Effector memory CD8-positive, alpha-beta T cell (primary cell): ENCODE results near the gene ZNF180.
"Not testable (repeated sequence)": the region's sequence is repeated elsewhere in the genome, so short reads cannot be mapped to it uniquely, and the experiment has no call there.

ENCODE experiments used
- ATAC-seq: fragments of 150-1000 bp; cut with Tn5 transposase; replicated peaks from 2 replicates; pipeline ENCODE4 v1.10.0; 2021; ENCODE audit warnings: mild to moderate bottlenecking, moderate library complexity
- DNase-seq, 3 experiments: peaks; one replicate each; pipeline ENCODE4 v3.0.0; 2021
- H3K27ac Mint-ChIP-seq, 2 donors: one replicate each; pipeline ENCODE4 v1.8.0; 2022; ENCODE audit warnings: mild to moderate bottlenecking in 2 of 2, mixed read lengths in 2 of 2, moderate library complexity in 2 of 2
- H3K27me3 Mint-ChIP-seq, 2 donors: one replicate each; pipeline ENCODE4 v1.8.0; 2022; ENCODE audit warnings: mixed read lengths in 2 of 2
- H3K36me3 Mint-ChIP-seq: one replicate; pipeline ENCODE4 v1.8.0; 2022; ENCODE audit warnings: mild to moderate bottlenecking, moderate library complexity, mixed read lengths; ENCODE audit not compliant: insufficient read depth
- H3K4me1 Mint-ChIP-seq, 2 donors: one replicate each; pipeline ENCODE4 v1.8.0; 2022; ENCODE audit warnings: low read depth in 2 of 2, mixed read lengths in 2 of 2
- H3K4me3 Mint-ChIP-seq, 2 donors: one replicate each; pipeline ENCODE4 v1.8.0; 2022; ENCODE audit warnings: mild to moderate bottlenecking in 2 of 2, mixed read lengths in 2 of 2, moderate library complexity in 2 of 2
- H3K9me3 Mint-ChIP-seq, 2 donors: one replicate each; pipeline ENCODE4 v1.8.0; 2022; ENCODE audit warnings: mixed read lengths in 2 of 2

Gene ZNF180

DNA sequence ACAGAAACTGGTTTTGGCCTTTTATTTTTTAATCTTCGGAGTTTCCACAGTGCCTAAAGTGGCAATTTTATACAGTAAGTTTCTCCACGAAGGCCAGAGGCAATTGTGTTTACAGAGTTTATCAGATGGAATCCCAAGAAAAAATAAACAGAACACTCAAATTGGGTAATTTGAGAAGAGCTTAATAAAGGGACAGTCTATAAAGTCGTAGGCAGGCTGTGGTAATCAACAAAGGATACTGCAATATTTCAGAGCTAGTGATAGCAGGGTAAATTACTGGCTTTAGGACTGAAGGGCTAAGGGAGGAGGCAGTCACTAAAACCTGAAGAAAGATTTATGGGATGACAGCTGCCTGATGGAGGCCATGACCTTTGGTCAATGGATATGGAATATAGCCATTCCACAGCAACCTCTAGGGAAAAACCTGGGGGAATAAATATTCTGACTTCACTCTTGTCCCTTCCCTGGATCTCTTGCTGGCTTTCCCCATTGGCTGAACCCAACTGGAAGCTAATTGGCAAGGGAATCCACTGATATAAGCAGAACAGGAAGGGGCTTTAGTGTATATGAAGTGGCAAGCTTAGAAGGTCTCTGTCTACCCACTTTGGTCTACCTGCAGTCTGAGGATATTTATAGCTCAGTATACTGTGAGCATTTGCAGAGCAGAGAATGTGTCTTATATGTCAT, 37.6 kb downstream of the ZNF180 start:
- H3K27me3 Mint-ChIP-seq, ATAC-seq, H3K4me1 Mint-ChIP-seq, H3K27ac Mint-ChIP-seq, H3K4me3 Mint-ChIP-seq, H3K36me3 Mint-ChIP-seq, DNase-seq: not testable (repeated sequence)
- peaks cover 24 to 30% of the 10 kb centered on the region in 2 donors for H3K9me3 Mint-ChIP-seq

DNA sequence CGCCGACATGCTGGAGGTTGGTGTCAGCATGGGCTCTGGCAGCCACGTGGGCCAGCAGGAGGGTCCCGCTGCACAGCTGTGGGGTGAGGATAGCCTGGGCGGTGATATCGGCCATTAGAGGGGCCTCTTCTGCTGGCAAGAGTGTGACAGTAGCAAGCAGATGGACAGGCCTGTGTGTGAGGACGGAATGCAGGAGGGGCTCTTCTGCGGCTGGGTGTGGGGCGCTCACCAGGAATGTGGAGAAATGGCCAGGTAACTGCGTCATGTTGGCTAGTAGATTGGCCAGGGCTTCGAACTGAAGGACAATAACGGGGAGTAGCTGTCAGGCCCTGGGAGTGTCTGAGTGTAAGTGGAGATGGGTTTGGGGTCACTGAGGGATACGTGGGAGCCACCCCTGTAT, 44.3 kb downstream of the ZNF180 start:
- not testable (repeated sequence) for ATAC-seq, H3K4me1 Mint-ChIP-seq, DNase-seq, H3K36me3 Mint-ChIP-seq, H3K27ac Mint-ChIP-seq, H3K4me3 Mint-ChIP-seq
- peaks cover 30 to 34% of the 10 kb centered on the region in 2 donors for H3K9me3 Mint-ChIP-seq
- peaks cover 8 to 21% of the 10 kb centered on the region in 2 donors for H3K27me3 Mint-ChIP-seq

DNA sequence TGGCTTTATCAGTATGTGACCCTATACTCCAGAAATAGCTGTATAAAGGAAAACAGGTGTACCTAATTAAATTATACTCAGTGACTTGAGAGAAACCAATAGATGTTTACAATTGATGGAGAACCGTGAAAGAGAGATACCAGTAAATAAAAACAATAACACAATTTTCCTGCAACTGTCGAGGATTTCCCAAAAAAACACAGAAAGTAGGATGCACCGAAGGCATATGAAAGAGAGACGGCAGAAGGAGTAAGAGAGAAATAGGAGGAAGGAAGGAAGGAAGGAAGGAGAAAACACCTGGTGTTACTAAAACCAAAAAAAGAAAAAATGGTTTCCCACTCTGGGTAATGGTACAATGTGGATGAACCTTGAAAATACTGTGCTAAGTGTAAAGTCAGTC, 45.2 kb downstream of the ZNF180 start:
- Mint-ChIP-seq H3K27me3 (peaks cover 8 to 21% of the 10 kb centered on the region in 2 donors), H3K4me3 (no peak overlapping the region), H3K27ac (no peak overlapping the region), H3K9me3 (peaks cover 32 to 35% of the 10 kb centered on the region in 2 donors), H3K36me3 (no peaks in the 10 kb centered on the region), H3K4me1 (no peaks in the 10 kb centered on the region)
- DNase-seq, result no peak
- ATAC-seq, result no peak

DNA sequence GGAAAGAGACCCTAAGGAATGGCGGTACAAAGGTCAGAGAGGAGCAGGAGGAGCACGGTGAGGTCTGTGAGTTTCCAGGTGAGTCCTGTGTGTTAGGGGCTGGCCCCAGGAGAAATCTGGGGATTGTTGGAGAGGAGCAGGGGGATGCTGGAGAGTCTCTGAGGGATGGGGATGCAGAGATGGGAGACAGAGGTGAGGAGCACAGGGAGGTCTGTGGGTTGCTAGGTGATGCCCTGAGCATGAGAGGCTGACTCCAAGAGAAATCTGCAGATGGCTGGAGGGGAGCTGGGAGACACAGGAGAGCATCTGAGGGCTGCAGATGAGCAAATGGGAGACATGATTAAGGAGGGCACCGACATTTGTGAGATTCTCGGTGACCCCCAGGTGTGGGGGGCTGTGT, 48.0 kb downstream of the ZNF180 start:
- no peak for ATAC-seq
- no peak for DNase-seq
- Mint-ChIP-seq H3K4me1 (peaks cover 0 to 4% of the 10 kb centered on the region in 2 donors), H3K4me3 (no peak overlapping the region), H3K27ac (no peak overlapping the region), H3K9me3 (peaks cover 29 to 42% of the 10 kb centered on the region in 2 donors), H3K27me3 (peaks cover 8 to 21% of the 10 kb centered on the region in 2 donors), H3K36me3 (no peaks in the 10 kb centered on the region)

DNA sequence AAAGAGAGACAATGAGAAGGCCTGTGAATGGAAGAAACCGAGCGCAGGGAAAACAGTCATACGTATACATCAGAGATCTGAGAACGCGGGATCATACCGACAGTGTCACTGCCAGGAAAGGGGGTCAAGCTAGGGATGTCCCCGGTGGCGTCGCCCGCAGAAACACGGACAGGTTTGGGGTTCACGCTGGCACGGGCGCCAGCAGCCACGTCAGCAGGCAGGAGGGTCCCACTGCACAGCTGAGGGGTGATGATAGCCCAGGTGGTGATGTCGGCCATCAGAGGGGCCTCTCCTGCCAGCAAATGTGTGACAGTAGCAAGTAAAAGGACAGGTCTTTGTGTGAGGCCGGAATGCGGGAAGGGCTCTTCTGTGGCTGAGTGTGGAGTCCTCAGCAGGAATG, 48.6 kb downstream of the ZNF180 start:
- H3K4me3 Mint-ChIP-seq, result no peak overlapping the region
- ATAC-seq (no peak), DNase-seq (no peak)
- H3K27me3 Mint-ChIP-seq, result peaks cover 8 to 21% of the 10 kb centered on the region in 2 donors
- H3K4me1 Mint-ChIP-seq, result peaks cover 0 to 4% of the 10 kb centered on the region in 2 donors
- peaks cover 30 to 43% of the 10 kb centered on the region in 2 donors for H3K9me3 Mint-ChIP-seq
- no peaks in the 10 kb centered on the region for H3K36me3 Mint-ChIP-seq
- H3K27ac Mint-ChIP-seq, result no peak overlapping the region

DNA sequence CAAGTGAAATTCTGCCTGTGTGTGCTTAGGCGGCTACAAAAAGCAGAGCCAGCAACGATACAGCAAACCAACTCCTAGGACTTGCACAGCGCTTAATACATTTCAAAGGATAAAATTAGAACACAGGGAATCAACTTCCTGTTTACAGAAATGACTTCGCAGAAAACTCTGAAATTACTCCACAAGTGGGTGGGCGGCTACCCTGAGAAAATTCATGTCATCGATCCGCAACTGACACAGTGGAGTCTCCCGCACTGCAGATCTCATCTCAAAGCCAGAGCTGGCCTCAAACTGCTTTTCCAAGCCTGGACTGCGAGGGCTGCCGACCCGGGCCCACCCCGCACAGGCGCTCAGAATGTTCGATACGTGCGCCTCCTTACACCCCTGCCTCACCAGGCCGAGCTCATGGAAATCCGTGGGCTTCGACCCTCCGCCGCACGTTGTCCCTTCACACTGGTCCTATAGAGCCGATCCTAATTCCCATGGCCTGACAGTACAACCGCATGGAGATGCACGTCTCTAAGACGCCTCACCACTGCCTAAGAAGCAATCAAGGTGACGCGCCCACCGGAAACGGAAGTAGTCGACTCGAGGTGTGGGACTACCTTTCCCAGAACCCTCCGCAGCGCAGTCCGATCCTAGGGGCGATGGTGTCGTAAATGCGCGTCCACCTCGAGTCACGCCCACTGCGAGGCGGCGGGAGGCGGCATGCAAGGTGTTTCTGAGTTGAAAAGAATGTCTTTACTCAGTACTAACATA, 52.2 kb downstream of the ZNF180 start, which contains the start of gene ZNF229:
ZNF229 (minus strand) TSS at position 557 of the 759 bp plus-strand sequence. CDS start 5,625 bp downstream, outside the sequence.
- Mint-ChIP-seq H3K4me3 (peak within 1 kb of the TSS; percentile 69), H3K27ac (no peak within 1 kb of the TSS), H3K27me3 (peaks cover 8 to 27% of the 10 kb centered on the region in 2 donors), H3K9me3 (peaks cover 48 to 57% of the 10 kb centered on the region in 2 donors), H3K36me3 (no peaks in the 10 kb centered on the region), H3K4me1 (peaks cover 0 to 4% of the 10 kb centered on the region in 2 donors)
- peak in 2 of 3 experiments; percentile 1 to 2 for DNase-seq
- peak; percentile 47 for ATAC-seq

DNA sequence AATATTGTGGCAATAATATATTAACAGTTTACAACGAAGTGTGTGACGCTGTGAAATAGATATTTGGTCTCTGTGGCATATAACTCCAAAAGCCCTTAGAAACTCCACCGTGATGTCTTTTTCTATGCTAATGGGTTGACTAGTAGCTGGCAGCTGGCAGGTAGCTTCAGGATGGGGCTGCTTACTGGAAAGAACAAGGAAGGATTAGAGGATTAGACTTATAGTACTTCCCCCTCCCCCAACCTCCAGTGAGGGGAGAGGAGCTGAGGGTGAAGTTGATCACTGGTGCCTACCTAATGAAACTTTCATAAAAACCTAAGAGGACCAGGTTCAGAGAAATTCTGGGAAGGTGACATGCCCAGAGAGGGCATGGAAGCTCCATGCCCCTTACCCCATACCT, 61.9 kb downstream of the ZNF180 start:
- no peak for DNase-seq
- no peaks in the 10 kb centered on the region for H3K4me1 Mint-ChIP-seq
- ATAC-seq, result no peak
- no peaks in the 10 kb centered on the region for H3K27me3 Mint-ChIP-seq
- H3K9me3 Mint-ChIP-seq, result peaks cover 12 to 34% of the 10 kb centered on the region in 2 donors
- H3K27ac Mint-ChIP-seq, result no peak overlapping the region
- H3K36me3 Mint-ChIP-seq, result no peaks in the 10 kb centered on the region
- H3K4me3 Mint-ChIP-seq, result no peak overlapping the region

DNA sequence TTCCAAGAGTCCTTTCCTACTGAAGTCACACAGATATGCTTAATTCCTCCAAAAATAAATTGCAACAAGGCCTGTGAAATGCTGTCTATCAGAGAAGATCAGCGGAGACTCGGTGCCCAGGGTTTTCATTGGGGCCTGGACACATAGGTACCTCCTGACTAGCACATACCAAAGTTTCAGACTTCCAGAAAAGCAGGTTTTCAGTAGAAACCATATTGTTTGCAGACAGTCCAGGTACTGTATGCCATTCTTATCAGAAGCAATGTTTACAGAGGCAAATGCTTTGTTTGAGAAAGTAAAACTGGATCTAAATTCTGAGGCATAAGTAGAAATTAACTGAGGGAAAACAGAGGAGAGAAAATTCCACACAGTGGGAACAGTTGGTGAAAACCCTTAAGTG, 64.9 kb downstream of the ZNF180 start:
- Mint-ChIP-seq H3K27ac (no peak overlapping the region), H3K4me3 (no peak overlapping the region), H3K36me3 (no peaks in the 10 kb centered on the region), H3K27me3 (no peaks in the 10 kb centered on the region), H3K4me1 (no peaks in the 10 kb centered on the region), H3K9me3 (peaks cover 14 to 30% of the 10 kb centered on the region in 2 donors)
- no peak for ATAC-seq
- no peak for DNase-seq

DNA sequence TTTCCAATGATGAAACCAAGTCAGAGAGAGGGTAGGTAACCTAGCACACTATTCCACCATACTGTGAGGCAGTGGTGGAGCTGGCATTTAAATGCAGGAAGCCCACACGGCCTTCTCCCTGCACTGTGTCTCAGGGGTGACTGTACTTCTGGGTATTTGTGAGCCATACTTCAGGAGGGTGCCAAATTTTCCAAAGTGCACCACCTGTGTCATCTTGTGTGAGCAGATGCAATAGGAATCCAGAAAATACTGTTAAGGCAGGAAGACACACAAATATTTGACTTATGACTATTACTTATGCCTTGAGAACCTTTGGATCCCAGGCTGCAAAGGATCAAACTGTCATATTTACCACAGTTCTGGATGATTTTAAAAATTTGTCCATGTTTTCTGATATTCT, 69.4 kb downstream of the ZNF180 start:
- H3K4me1 Mint-ChIP-seq, result no peaks in the 10 kb centered on the region
- no peaks in the 10 kb centered on the region for H3K27me3 Mint-ChIP-seq
- H3K27ac Mint-ChIP-seq, result no peak overlapping the region
- ATAC-seq (no peak), DNase-seq (no peak)
- no peak overlapping the region for H3K4me3 Mint-ChIP-seq
- H3K36me3 Mint-ChIP-seq, result no peaks in the 10 kb centered on the region
- peaks cover 17 to 38% of the 10 kb centered on the region in 2 donors for H3K9me3 Mint-ChIP-seq
